NT2/D1 (cell line): ENCODE data around the gene ZSCAN18.

Experiments used
- DNase-seq: peaks from one replicate; pipeline ENCODE4 v3.0.0-alpha.2; 2011; ENCODE audit warnings: low read depth, low spot score
- H3K27me3 ChIP-seq: 2 replicates; pipeline ENCODE4 v1.6.0; 2011; ENCODE audit warnings: mild to moderate bottlenecking; ENCODE audit not compliant: insufficient read length, insufficient read depth
- H3K36me3 ChIP-seq: 2 replicates; pipeline ENCODE4 v1.6.1; 2011; ENCODE audit warnings: mild to moderate bottlenecking, low read length, mixed read lengths; ENCODE audit not compliant: insufficient read depth, insufficient read length
- H3K4me1 ChIP-seq: 2 replicates; pipeline ENCODE4 v1.5.1; 2011; ENCODE audit not compliant: insufficient read depth, insufficient read length
- H3K4me3 ChIP-seq: 2 replicates; pipeline ENCODE4 v1.5.1; 2011; ENCODE audit warnings: low read depth; ENCODE audit not compliant: insufficient read length
- H3K9ac ChIP-seq: 2 replicates; pipeline ENCODE4 v1.6.0; 2011; ENCODE audit warnings: low read depth; ENCODE audit not compliant: insufficient read length
- H3K9me3 ChIP-seq: 2 replicates; pipeline ENCODE4 v1.5.1; 2011; ENCODE audit warnings: mild to moderate bottlenecking, low read length; ENCODE audit not compliant: insufficient read depth
- SUZ12 ChIP-seq: IDR thresholded peaks from 2 replicates; pipeline ENCODE4 v1.6.1; 2011; ENCODE audit not compliant: insufficient read length, insufficient read depth; ENCODE audit errors: extremely low read depth
- YY1 ChIP-seq: IDR thresholded peaks from 2 replicates; pipeline ENCODE4 v1.6.1; 2011; ENCODE audit not compliant: insufficient read length, insufficient read depth
- ZNF274 ChIP-seq: IDR thresholded peaks from 2 replicates; pipeline ENCODE4 v1.6.1; 2011; ENCODE audit warnings: mild to moderate bottlenecking, low read depth, low read length

ZSCAN18 gene

DNA sequence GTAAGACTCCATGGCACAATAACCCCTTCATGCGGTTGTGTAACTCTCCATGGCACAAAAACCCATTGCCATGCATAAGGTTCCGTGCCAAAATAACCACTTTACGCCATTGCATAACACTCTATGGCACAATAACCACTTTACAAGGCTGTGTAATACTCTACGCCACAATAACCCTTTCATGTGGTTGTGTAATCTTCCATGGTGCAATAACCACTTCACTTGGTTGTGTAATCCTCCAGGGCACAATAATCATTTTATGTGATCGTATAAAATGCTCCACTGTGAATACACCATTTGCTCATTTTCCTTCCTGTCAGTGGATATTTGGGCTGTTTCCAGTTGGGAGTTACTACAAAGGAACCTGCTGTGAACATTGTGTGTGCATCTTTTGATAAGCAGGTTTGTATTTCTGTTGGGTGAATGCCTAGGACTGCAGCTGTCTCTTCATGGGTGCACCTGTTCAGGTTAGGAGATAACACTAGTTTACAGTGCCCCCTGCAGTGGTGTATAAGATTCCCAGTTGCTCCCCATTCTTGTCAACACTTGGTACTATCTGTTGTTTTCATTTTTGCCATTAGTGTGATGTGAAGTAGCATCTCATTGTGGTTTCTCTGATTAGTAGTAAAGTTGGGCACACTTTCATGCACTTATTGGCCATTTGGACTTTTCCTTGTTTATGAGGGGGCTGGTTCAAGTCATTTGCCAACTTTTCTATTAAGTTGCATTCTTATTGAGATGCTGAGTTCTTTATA lies 21.1 kb upstream of the ZSCAN18 start:
- Histone ChIP-seq H3K4me3 (peak overlapping the region; percentile 69), H3K9me3 (peaks cover 85% of the 10 kb centered on the region), H3K9ac (no peak overlapping the region), H3K36me3 (peaks cover 5% of the 10 kb centered on the region), H3K4me1 (no peaks in the 10 kb centered on the region), H3K27me3 (no peaks in the 10 kb centered on the region)
- no peak for TF ChIP-seq ZNF274
- TF ChIP-seq YY1 = no peak
- no peak for TF ChIP-seq SUZ12
- DNase-seq = no peak

DNA sequence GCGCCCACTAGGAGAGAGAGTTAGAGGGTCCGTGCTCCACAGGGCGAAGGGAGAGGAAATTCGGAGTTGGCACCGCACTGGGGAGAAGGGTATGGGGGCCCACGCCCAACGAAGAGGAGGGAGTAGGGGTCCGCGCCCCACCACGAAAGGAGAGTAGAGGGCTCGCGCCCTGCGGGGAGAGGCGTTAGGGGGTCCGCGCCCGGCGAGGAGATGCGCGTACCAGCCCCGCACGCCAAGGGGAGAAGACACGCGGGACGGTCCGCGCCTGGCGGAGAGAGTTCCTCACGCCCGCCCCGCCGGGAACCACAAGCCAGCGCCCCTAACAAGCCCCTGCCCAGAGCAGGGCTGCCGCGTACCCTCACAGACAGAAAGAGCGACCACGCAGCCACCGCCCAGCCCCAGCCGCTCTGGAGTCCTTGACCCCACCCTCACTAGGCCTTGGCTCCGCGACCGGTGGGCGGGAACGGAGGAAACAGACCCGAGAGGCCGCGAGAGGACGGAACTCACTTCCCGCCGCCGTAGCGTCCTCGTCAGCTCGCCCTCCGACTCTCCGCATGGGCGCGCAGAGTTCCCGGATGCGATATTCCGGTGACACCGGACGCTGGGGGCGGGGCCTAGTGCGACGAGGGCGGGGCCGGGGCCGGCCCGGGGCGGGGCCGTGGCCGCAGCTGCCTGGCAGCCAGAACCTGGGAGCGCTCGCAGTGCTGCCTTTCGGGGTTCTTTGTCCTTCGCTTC lies 20.0 kb upstream of the ZSCAN18 start:
- DNase-seq = peak; percentile 87
- Histone ChIP-seq H3K4me3 (peak overlapping the region; percentile 69), H3K27me3 (no peaks in the 10 kb centered on the region), H3K36me3 (peaks cover 5% of the 10 kb centered on the region), H3K4me1 (no peaks in the 10 kb centered on the region), H3K9ac (peak overlapping the region; percentile 88), H3K9me3 (peaks cover 85% of the 10 kb centered on the region)
- no peak for TF ChIP-seq ZNF274
- TF ChIP-seq YY1 = no peak
- TF ChIP-seq SUZ12 = no peak

DNA sequence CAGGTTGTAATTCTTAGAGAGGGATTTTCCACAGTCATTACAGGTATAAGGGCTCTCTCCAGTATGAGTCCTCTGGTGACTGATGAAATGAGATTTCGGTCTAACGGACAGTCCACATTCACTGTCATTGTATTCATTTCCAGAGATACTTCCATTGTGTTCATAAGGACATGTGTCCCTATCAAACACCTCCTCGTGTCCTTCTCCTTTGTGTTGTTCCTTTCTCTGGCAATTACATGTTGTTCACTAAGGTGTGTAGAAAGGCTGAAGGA lies 10.5 kb upstream of the ZSCAN18 start:
- peak; percentile 9; the same call in 1 of the 2 replicates for TF ChIP-seq ZNF274
- no peak for TF ChIP-seq YY1
- peaks cover 27% of the 10 kb centered on the region for H3K36me3 ChIP-seq
- H3K9ac ChIP-seq = no peak overlapping the region
- no peak for DNase-seq
- no peak overlapping the region for H3K4me3 ChIP-seq
- H3K9me3 ChIP-seq = peaks cover 96% of the 10 kb centered on the region
- no peaks in the 10 kb centered on the region for H3K4me1 ChIP-seq
- H3K27me3 ChIP-seq = no peaks in the 10 kb centered on the region

GRCh38 chr19:58107778-58108545 lies 9.9 kb upstream of the ZSCAN18 start:
- Histone ChIP-seq H3K4me3 (no peak overlapping the region), H3K9me3 (peaks cover 96% of the 10 kb centered on the region), H3K4me1 (no peaks in the 10 kb centered on the region), H3K27me3 (no peaks in the 10 kb centered on the region), H3K36me3 (peaks cover 27% of the 10 kb centered on the region), H3K9ac (no peak overlapping the region)
- DNase-seq = no peak
- TF ChIP-seq YY1 (no peak), SUZ12 (no peak), ZNF274 (peak; percentile 99)

- DNase-seq = no peak
- Histone ChIP-seq H3K4me1 (peaks cover 7% of the 10 kb centered on the region), H3K9me3 (peaks cover 22% of the 10 kb centered on the region), H3K9ac (peak overlapping the region; percentile 37), H3K4me3 (peak overlapping the region; percentile 93), H3K27me3 (no peaks in the 10 kb centered on the region), H3K36me3 (peaks cover 18% of the 10 kb centered on the region)
- TF ChIP-seq SUZ12 (no peak), YY1 (no peak), ZNF274 (no peak)
Measured at GRCh38 chr19:58098682-58098998, 609 bp upstream of the ZSCAN18 start.

- Histone ChIP-seq H3K4me3 (peak overlapping the region; percentile 48), H3K9me3 (peaks cover 9% of the 10 kb centered on the region; the same call in 1 of the 2 replicates), H3K4me1 (peaks cover 7% of the 10 kb centered on the region), H3K9ac (peak overlapping the region; percentile 70), H3K36me3 (peaks cover 25% of the 10 kb centered on the region), H3K27me3 (no peaks in the 10 kb centered on the region)
- no peak for TF ChIP-seq YY1
- TF ChIP-seq SUZ12 = no peak
- no peak for TF ChIP-seq ZNF274
- no peak for DNase-seq
Measured at GRCh38 chr19:58097349-58097748, 682 bp downstream of the ZSCAN18 start.

DNA sequence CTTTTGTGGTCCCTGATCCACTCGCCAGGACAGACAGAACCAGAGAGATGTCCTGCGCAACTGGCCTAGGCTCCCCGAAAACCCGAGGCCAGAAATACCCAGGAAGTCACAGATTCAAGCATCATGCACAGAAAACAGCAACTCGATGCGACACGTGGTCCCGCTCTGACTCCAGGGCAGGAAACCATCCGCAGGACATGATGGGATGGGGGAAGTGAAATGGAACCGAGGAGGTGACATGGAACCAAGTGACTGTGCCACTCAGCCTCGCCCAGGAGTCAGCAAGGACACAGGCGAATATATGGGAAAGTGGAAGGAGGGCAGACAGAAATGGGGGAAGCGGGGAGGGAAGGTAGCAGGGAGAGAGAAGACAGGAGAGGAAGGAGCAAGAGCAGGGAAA lies 1.1 kb downstream of the ZSCAN18 start:
- Histone ChIP-seq H3K4me3 (peak overlapping the region; percentile 48), H3K27me3 (no peaks in the 10 kb centered on the region), H3K36me3 (peaks cover 27% of the 10 kb centered on the region), H3K4me1 (peaks cover 8% of the 10 kb centered on the region), H3K9me3 (peaks cover 4% of the 10 kb centered on the region; the same call in 1 of the 2 replicates), H3K9ac (peak overlapping the region; percentile 70)
- TF ChIP-seq YY1 (no peak), SUZ12 (no peak), ZNF274 (no peak)
- DNase-seq = no peak
